ENCODE measurements around the gene SPG21.
"Not testable (repeated sequence)": the region's sequence is repeated elsewhere in the genome, so short reads cannot be mapped to it uniquely, and the experiment has no call there.

SPG21 gene

DNA sequence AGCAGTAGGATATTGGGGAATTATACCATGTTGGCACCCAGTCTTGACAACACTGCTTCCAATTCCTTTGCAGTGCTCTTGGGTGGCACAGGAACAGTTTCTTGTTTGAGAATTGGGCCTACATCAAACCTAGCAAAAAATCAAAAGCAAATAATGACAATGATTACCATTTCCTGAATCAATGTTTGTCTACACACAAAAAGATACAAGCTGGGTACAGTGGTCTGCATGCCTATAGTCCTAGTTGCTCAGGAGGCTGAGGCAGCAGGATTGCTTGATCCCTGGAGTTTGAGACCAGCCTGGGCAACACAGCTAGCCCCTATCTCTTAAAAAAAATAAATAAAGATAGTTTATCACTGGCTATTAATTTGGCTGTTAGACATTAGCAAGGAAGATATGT lies 31.8 kb upstream of the SPG21 start:
- peak; percentile 59 for DNase-seq (ENCODE audit: low read depth)
- TF ChIP-seq, protein P1, sequence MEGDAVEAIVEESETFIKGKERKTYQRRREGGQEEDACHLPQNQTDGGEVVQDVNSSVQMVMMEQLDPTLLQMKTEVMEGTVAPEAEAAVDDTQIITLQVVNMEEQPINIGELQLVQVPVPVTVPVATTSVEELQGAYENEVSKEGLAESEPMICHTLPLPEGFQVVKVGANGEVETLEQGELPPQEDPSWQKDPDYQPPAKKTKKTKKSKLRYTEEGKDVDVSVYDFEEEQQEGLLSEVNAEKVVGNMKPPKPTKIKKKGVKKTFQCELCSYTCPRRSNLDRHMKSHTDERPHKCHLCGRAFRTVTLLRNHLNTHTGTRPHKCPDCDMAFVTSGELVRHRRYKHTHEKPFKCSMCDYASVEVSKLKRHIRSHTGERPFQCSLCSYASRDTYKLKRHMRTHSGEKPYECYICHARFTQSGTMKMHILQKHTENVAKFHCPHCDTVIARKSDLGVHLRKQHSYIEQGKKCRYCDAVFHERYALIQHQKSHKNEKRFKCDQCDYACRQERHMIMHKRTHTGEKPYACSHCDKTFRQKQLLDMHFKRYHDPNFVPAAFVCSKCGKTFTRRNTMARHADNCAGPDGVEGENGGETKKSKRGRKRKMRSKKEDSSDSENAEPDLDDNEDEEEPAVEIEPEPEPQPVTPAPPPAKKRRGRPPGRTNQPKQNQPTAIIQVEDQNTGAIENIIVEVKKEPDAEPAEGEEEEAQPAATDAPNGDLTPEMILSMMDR (IDR thresholded peaks at IDR 0.05; ENCODE audit: control insufficient read depth, extremely low read depth, insufficient read depth), result no peak
- no peak overlapping the region for H3K4me3 ChIP-seq (ENCODE audit: low read depth, low read length)

DNA sequence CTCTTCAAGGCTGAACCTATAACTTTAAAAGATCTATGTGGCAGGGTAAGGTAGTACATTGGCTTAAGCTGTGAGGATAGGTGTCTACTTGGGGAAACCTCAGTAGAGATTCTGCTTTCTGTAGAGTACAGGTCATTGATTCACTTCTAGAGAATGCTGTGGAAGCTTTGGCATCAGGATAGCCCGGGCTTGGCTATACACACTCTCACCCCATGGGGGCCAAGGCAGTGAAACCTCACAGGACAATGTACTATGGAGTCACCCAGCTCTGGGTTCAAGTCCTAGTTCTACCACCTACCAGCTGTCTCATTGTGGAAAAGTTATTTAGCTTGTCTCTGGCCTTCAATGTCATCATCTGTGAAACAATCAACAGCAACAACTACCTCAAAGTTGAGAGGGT lies 30.7 kb upstream of the SPG21 start:
- no peak overlapping the region for H3K4me3 ChIP-seq (ENCODE audit: low read depth, low read length)
- no peak for DNase-seq (ENCODE audit: low read depth)
- TF ChIP-seq, protein P1 (IDR thresholded peaks at IDR 0.05; ENCODE audit: control insufficient read depth, extremely low read depth, insufficient read depth), result no peak

DNA sequence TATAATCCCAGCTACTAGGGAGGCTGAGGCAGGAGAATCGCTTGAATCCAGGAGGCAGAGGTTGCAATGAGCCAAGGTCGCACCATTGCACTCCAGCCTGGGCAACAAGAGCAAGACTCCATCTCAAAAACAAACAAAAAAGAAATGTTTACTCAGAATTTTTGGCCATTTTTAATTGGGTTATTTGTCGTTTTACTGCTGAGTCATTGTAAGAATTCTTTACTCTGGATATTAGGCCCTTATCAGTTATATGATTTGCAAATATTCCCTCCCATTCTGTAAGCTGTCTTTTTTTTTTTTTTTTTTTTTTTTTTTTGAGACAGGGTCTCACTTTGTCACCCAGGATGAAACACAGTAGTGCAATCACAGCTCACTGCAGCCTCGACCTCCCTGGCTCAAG lies 21.5 kb upstream of the SPG21 start:
- H3K4me3 ChIP-seq (ENCODE audit: low read depth, low read length); DNase-seq (ENCODE audit: low read depth): not testable (repeated sequence)

DNA sequence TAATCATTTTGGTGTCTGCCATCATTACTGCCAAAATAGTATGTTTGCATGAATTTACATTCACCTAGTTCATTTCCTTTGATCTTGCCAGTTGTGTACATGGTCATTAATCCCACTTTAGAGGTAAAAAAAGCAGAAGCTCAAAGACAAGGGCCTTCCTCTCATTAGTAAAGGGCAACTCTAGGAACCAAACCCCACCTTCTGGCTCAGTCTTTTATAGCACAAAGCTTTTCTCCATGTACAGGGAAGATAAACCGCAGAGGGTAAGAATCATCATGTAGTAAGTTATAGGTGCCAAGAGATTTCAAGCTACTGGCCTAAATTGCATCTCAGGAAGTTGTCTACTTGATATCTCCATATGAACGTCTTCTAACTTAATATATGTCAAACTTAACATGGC lies 19.3 kb upstream of the SPG21 start:
- no peak for DNase-seq (ENCODE audit: low read depth)
- no peak overlapping the region for H3K4me3 ChIP-seq (ENCODE audit: low read depth, low read length)
- TF ChIP-seq, protein P1 (IDR thresholded peaks at IDR 0.05; ENCODE audit: control insufficient read depth, extremely low read depth, insufficient read depth), result no peak

DNA sequence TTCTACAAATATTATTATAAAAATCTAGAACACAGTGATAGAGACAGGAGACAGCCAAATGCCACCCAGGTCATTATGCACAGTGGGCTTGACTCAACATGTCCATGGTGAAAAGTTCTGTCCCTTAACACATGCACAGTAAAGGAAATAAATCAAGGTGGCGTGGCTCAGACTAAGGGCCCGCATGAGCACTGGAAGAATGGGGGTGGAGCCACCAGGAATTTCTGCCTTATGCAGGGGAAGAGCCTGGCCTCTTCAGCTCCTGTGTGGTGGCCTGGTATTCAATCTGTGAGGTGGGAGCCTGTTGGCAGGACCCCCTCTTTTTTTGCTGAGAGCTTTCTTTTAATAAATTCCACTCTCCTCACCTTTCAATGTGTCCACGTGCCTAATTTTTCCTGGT lies 17.2 kb upstream of the SPG21 start:
- H3K4me3 ChIP-seq (ENCODE audit: low read depth, low read length), result no peak overlapping the region
- DNase-seq (ENCODE audit: low read depth), result no peak
- TF ChIP-seq, protein P1 (IDR thresholded peaks at IDR 0.05; ENCODE audit: control insufficient read depth, extremely low read depth, insufficient read depth), result no peak

DNA sequence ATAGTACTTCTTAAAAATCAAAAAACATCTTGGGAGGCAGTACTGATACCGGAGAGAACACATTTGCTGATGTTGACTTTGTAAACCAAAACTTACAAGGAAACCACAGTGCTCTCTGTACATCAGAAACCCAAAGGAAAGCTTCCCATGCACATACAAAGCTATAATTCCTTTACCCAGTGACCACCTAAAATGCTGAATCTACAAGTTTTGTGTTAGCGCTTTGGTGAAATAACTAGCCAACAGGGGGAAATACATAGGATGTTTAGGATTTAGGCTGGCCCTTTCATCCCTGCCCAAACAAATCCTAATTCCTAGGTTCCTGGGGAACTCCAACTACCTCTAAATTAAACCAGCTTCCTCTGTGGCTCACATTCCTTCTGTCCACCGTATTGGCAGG lies 15.3 kb upstream of the SPG21 start:
- TF ChIP-seq, protein P1 (IDR thresholded peaks at IDR 0.05; ENCODE audit: control insufficient read depth, extremely low read depth, insufficient read depth), result no peak
- H3K4me3 ChIP-seq (ENCODE audit: low read depth, low read length), result no peak overlapping the region
- DNase-seq (ENCODE audit: low read depth), result no peak

DNA sequence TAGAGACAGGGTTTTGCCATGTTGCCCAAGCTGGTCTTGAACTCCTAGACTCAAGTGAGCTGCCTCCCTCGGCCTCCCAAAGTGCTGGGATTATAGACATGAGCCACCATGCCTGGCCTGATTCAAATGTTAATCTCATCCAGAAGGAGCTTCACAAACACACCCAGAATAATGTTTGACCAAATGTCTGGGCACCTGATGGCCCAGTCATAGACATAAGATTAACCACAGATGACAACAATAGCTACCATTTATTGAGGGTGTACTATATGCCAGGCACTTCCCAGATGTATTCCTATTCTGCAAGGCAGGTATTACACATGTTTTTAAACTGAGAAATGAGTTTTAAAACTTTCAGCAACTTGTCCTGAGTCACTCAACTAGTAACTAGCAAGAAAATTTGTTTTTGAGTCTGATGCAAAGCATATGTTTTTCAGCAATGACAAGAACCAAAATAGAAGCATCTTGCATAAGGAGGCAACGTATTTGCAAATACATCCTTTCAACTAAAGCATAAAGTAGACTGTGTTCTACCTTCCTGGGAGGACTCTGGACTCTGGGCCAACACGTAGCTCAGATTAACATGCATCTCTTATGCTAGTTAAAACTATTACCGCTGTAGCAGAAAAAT lies 8.1 kb upstream of the SPG21 start:
- TF ChIP-seq, protein P1 (IDR thresholded peaks at IDR 0.05; ENCODE audit: control insufficient read depth, extremely low read depth, insufficient read depth), result no peak
- no peak for DNase-seq (ENCODE audit: low read depth)
- no peak overlapping the region for H3K4me3 ChIP-seq (ENCODE audit: low read depth, low read length)
